Vagina (tissue), 2 donors: Measurements from ENCODE around the gene DGKE.

ENCODE experiments used
- POLR2AphosphoS5 ChIP-seq, 2 donors: sonication (generic); formaldehyde crosslinking; IDR thresholded peaks; one replicate each; pipeline ENCODE4 v1.9.0; 2017; ENCODE audit warnings: antibody characterized with exemption in 2 of 2, mild to moderate bottlenecking in 2 of 2, low read depth in 1 of 2; ENCODE audit not compliant: insufficient read depth in 1 of 2
- TF ChIP-seq, protein P1 (sequence below), 3 experiments: fragments of 450-650 bp in 2 of 3; fragments of 200-600 bp in 1 of 3; sonication (generic) in 1 of 3; IDR thresholded peaks; one replicate each; pipeline ENCODE4 v1.5.1; 2017 to 2019; ENCODE audit warnings: antibody characterized with exemption in 3 of 3, mild to moderate bottlenecking in 2 of 3, moderate library complexity in 2 of 3

DNA sequence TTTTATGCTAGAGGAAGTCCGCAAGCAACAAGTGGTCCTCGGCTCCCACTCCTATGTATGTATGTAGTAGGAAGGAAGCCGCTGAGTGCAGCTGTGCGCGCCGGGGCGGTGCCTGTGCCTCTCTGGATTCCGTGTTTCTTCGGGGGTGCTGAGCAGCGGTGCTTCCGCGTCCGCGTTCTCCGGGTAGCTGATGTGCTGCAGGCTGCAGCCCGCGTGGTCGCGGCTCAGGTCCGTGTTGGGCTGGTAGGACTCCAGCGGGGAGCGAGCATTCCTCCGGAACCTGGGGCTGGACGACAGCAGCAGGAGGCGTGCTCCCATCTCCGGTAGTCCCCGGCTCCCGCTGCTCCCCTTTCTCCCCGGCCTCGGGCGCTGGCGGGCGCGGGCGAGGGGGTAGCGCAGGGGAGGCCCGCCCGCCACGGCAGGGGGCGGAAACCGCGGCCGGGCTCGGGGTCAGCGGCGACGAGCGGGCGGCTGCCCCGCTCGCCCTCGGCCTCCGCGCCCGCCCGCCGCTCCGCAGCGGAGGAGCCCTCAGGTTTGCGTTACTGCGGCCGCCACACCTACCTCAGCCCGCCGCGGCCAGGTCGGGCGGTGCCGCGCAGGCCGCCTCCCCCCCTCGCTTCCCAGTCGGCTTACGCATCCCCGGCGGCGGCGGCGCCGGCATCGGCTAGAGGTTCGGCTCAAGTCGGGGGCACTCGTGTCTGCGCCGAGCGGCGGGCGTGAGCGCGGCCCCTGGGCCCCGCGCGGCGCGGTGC lies 718 bp upstream of the DGKE start:
- TF ChIP-seq, protein P1, sequence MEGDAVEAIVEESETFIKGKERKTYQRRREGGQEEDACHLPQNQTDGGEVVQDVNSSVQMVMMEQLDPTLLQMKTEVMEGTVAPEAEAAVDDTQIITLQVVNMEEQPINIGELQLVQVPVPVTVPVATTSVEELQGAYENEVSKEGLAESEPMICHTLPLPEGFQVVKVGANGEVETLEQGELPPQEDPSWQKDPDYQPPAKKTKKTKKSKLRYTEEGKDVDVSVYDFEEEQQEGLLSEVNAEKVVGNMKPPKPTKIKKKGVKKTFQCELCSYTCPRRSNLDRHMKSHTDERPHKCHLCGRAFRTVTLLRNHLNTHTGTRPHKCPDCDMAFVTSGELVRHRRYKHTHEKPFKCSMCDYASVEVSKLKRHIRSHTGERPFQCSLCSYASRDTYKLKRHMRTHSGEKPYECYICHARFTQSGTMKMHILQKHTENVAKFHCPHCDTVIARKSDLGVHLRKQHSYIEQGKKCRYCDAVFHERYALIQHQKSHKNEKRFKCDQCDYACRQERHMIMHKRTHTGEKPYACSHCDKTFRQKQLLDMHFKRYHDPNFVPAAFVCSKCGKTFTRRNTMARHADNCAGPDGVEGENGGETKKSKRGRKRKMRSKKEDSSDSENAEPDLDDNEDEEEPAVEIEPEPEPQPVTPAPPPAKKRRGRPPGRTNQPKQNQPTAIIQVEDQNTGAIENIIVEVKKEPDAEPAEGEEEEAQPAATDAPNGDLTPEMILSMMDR (IDR thresholded peaks at IDR 0.05): no peak
- TF ChIP-seq POLR2AphosphoS5 (IDR thresholded peaks at IDR 0.05; ENCODE audit: insufficient read depth in 1 of 2, low read depth in 1 of 2): peak in 1 of 2 donors; percentile 52
